Loucy (cell line): Measurements from ENCODE around the gene ZNF555.

Source experiments
- CTCF ChIP-seq: fragments of 200-600 bp; sonication (generic); conservative IDR thresholded peaks from 2 replicates; pipeline ENCODE4 v1.5.1; 2014; ENCODE audit warnings: mild to moderate bottlenecking, antibody characterized with exemption, low read length
- EZH2phosphoT487 ChIP-seq: fragments of 200-600 bp; IDR thresholded peaks from 2 replicates; pipeline ENCODE4 v1.6.1; 2018; ENCODE audit warnings: antibody characterized with exemption, mild to moderate bottlenecking, moderate library complexity, borderline replicate concordance

GRCh38 chr19:2791876-2792275 is 49.4 kb upstream of the ZNF555 start:
- TF ChIP-seq CTCF (no peak), EZH2phosphoT487 (no peak)
